Panc1 (cell line): ENCODE results near the gene ZSCAN22. TPM values are rescaled to one million over a fixed set of nuclear protein-coding genes. Genes with fewer than 3 reads are reported as not detected.

ENCODE experiments used
- ATAC-seq: fragments of 200-7000 bp; cut with Tn5 transposase; 2 replicates; pipeline ENCODE4 v1.9.1; 2020; ENCODE audit warnings: mild to moderate bottlenecking, moderate library complexity
- Bru-seq: library from RNA; stranded (reverse); fragments of 400-500 nt; gene quantifications from one replicate; lab custom pipeline; 2021; lab: Mats Ljungman, UMichigan
- BruChase-seq, 2 experiments: library from RNA; stranded (reverse); fragments of 400-500 nt; gene quantifications; one replicate each; lab custom pipeline; 2021; lab: Mats Ljungman, UMichigan
- BruUV-seq: library from RNA; stranded (reverse); fragments of 400-500 nt; replicated peaks from 2 replicates; lab custom pipeline; 2021; lab: Mats Ljungman, UMichigan
- CTCF ChIA-PET: fragments of 300-600 bp; sonication (Branson Sonifier 250); formaldehyde crosslinking; loops from one replicate; lab custom pipeline; 2022; ENCODE audit warnings: antibody characterized with exemption; lab: Charles Lee
- POLR2A ChIA-PET: fragments of 300-600 bp; sonication (Branson Sonifier 250); formaldehyde crosslinking; loops from one replicate; lab custom pipeline; 2022; ENCODE audit warnings: antibody characterized with exemption; lab: Charles Lee
- DNase-seq: peaks from one replicate; pipeline ENCODE4 v3.0.0-alpha.2; 2010; ENCODE audit warnings: low read depth, low spot score
- H3K27ac ChIP-seq: 2 replicates; pipeline ENCODE4 v1.5.1; 2011; ENCODE audit warnings: mild to moderate bottlenecking, low read length, inconsistent platforms
- H3K27me3 ChIP-seq: fragments of 200-500 bp; sonication (Bioruptor generic); 2 replicates; pipeline ENCODE4 v1.6.0; 2014; ENCODE audit warnings: low read length, inconsistent platforms; ENCODE audit not compliant: control insufficient read depth, insufficient read depth
- H3K36me3 ChIP-seq: fragments of 200-500 bp; sonication (Bioruptor generic); 2 replicates; pipeline ENCODE4 v1.5.1; 2014; ENCODE audit warnings: inconsistent platforms, mild to moderate bottlenecking, low read length, moderate library complexity; ENCODE audit not compliant: control insufficient read depth, insufficient read depth
- H3K4me1 ChIP-seq: 2 replicates; pipeline ENCODE4 v1.5.1; 2011; ENCODE audit warnings: inconsistent platforms, mild to moderate bottlenecking, low read length, moderate library complexity; ENCODE audit not compliant: control insufficient read depth, insufficient read depth
- H3K4me3 ChIP-seq, 2 experiments: 2 replicates each; pipeline ENCODE4 v1.5.1; 2011 to 2012; ENCODE audit warnings: low read depth in 2 of 2, low read length in 2 of 2, mild to moderate bottlenecking in 2 of 2, inconsistent platforms in 1 of 2, moderate library complexity in 1 of 2
- H3K9me3 ChIP-seq: fragments of 200-500 bp; sonication (Bioruptor generic); 2 replicates; pipeline ENCODE4 v1.5.1; 2014; ENCODE audit warnings: low read depth, mild to moderate bottlenecking, inconsistent platforms, low read length, moderate library complexity; ENCODE audit not compliant: control insufficient read depth, insufficient read depth
- POLR2AphosphoS5 ChIP-seq: IDR thresholded peaks from 2 replicates; pipeline ENCODE4 v1.6.1; 2012; ENCODE audit warnings: mild to moderate bottlenecking, low read depth, low read length, moderate library complexity
- SIN3A ChIP-seq: IDR thresholded peaks from 2 replicates; pipeline ENCODE4 v1.6.1; 2012; ENCODE audit warnings: low read depth, mild to moderate bottlenecking, low read length, moderate library complexity, borderline replicate concordance; ENCODE audit not compliant: insufficient read depth
- TCF7L2 ChIP-seq: IDR thresholded peaks from 2 replicates; pipeline ENCODE4 v1.6.1; 2011; ENCODE audit warnings: mild to moderate bottlenecking, low read depth, low read length, inconsistent platforms
- in situ Hi-C: cut with HindIII; loops from 2 replicates; pipeline ENCODE4 v1.10.0; 2016; ENCODE audit warnings: low sequenced_read_pairs, low pct_unique_long_range_greater_than_20kb
- intact Hi-C: fragments of 100-400 bp; cut with micrococcal nuclease; formaldehyde crosslinking; loops from one replicate; pipeline ENCODE4 v1.10.0; 2022; ENCODE audit not compliant: unreplicated experiment
- long read RNA-seq: library from polyadenylated mRNA; unstranded; transcript quantifications from one replicate; pipeline ENCODE4 v2.0.0, GENCODE V29; 2021; ENCODE audit not compliant: unreplicated experiment
- polyA plus RNA-seq: library from polyadenylated mRNA; unstranded; fragments of >200 nt; gene quantifications from one replicate; pipeline ENCODE4 v1.2.1, GENCODE V29; 2012; ENCODE audit warnings: missing spikeins; ENCODE audit not compliant: insufficient read length
- total RNA-seq: library from RNA; stranded (reverse); gene quantifications from one replicate; pipeline ENCODE4 v1.2.1, GENCODE V29; 2021; ENCODE audit not compliant: unreplicated experiment
- TF ChIP-seq, protein P1 (sequence below): fragments of 450-650 bp; IDR thresholded peaks from 2 replicates; pipeline ENCODE4 v1.5.1; 2017; ENCODE audit warnings: mild to moderate bottlenecking
- TF ChIP-seq, protein P2 (sequence below), 2 experiments: IDR thresholded peaks; 2 replicates each; pipeline ENCODE4 v1.6.1; 2011 to 2012; ENCODE audit warnings: low read depth in 2 of 2, control low read depth in 1 of 2, low read length in 1 of 2, mild to moderate bottlenecking in 1 of 2, moderate library complexity in 1 of 2; ENCODE audit not compliant: insufficient read depth in 1 of 2

The ZSCAN22 gene
- total RNA-seq (6.6 TPM), Bru-seq, nascent RNA (percentile 65 among the genes with signal in this experiment), BruChase-seq, experiment 1, labeled RNA remaining after a 2-hour chase (percentile 71 among the genes with signal in this experiment), BruChase-seq, experiment 2, labeled RNA remaining after a 6-hour chase (percentile 58 among the genes with signal in this experiment)
- polyA plus RNA-seq, result 3.2 TPM
- long read RNA-seq, full-length matches to known transcripts, result 2 of 10 reads
- long read RNA-seq, partial matches to known transcripts, result 0 of 10 reads
- long read RNA-seq, other reads (novel, unspliced or antisense), result 8 of 10 reads

DNA sequence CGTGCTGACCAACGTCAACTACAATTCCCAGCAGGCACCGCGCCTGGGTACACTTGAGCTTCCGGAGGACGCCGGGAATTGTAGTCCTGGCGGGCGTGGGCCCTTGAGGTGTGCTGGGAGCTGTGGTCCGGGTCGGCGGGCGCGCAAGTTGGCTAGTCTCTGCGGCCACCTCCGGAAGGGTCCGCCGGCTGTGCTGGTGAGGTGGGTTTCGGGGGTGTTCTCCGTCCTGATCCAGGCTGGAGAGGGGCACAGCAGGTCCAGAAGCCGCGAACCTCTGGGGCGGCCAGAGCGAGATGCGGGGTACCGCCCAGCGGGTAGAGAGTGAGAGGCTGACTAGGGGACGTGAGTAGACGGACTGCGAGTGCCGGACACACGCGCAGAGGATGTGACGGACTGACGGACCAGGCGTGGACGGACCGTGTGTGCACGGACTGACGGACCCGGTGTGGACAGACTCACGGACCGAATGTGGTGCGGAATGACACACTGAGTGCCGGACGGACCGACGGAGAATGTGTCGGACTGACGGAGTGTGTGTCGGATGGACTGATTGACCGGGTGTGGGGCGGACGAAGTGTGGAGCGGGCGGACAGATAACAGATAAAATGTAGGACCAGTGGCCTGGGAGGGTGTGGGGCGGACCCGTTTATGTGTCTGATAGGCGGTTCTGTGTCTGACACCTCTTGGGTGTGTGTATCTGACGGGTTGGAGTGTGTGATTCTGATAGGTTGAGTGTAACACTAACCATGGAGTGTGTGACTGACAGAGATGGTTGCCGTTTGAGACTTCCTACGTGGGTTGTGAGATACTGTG, at the start of gene ZSCAN22:
Gene ZSCAN22 (plus strand): TSS at position 81 of the 813 bp plus-strand sequence. CDS start 7,809 bp downstream, outside the sequence.
- Histone ChIP-seq H3K4me1 (peaks cover 23% of the 10 kb centered on the region), H3K27ac (peak within 1 kb of the TSS; percentile 90), H3K27me3 (no peaks in the 10 kb centered on the region), H3K36me3 (no peaks in the 10 kb centered on the region; the same call in 1 of the 2 replicates), H3K4me3 (peak within 1 kb of the TSS; percentile 74 to 89), H3K9me3 (no peaks in the 10 kb centered on the region)
- POLR2A ChIA-PET, result interaction anchor here (0.6 kb wide), 1 partner anchor 1357 kb away, joined by 5 read pairs; no protein-coding TSS in a partner anchor
- peak; percentile 94 for TF ChIP-seq POLR2AphosphoS5
- TF ChIP-seq, protein P1, sequence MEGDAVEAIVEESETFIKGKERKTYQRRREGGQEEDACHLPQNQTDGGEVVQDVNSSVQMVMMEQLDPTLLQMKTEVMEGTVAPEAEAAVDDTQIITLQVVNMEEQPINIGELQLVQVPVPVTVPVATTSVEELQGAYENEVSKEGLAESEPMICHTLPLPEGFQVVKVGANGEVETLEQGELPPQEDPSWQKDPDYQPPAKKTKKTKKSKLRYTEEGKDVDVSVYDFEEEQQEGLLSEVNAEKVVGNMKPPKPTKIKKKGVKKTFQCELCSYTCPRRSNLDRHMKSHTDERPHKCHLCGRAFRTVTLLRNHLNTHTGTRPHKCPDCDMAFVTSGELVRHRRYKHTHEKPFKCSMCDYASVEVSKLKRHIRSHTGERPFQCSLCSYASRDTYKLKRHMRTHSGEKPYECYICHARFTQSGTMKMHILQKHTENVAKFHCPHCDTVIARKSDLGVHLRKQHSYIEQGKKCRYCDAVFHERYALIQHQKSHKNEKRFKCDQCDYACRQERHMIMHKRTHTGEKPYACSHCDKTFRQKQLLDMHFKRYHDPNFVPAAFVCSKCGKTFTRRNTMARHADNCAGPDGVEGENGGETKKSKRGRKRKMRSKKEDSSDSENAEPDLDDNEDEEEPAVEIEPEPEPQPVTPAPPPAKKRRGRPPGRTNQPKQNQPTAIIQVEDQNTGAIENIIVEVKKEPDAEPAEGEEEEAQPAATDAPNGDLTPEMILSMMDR, result no peak
- TF ChIP-seq, protein P2, sequence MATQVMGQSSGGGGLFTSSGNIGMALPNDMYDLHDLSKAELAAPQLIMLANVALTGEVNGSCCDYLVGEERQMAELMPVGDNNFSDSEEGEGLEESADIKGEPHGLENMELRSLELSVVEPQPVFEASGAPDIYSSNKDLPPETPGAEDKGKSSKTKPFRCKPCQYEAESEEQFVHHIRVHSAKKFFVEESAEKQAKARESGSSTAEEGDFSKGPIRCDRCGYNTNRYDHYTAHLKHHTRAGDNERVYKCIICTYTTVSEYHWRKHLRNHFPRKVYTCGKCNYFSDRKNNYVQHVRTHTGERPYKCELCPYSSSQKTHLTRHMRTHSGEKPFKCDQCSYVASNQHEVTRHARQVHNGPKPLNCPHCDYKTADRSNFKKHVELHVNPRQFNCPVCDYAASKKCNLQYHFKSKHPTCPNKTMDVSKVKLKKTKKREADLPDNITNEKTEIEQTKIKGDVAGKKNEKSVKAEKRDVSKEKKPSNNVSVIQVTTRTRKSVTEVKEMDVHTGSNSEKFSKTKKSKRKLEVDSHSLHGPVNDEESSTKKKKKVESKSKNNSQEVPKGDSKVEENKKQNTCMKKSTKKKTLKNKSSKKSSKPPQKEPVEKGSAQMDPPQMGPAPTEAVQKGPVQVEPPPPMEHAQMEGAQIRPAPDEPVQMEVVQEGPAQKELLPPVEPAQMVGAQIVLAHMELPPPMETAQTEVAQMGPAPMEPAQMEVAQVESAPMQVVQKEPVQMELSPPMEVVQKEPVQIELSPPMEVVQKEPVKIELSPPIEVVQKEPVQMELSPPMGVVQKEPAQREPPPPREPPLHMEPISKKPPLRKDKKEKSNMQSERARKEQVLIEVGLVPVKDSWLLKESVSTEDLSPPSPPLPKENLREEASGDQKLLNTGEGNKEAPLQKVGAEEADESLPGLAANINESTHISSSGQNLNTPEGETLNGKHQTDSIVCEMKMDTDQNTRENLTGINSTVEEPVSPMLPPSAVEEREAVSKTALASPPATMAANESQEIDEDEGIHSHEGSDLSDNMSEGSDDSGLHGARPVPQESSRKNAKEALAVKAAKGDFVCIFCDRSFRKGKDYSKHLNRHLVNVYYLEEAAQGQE (IDR thresholded peaks at IDR 0.05; ENCODE audit: insufficient read depth in 1 of 2, low read depth in 2 of 2, low read length in 1 of 2), result peak in 1 of 2 experiments; percentile 79; a peak in 2 of 4 replicates
- TF ChIP-seq SIN3A, result peak; percentile 91; the same call in 1 of the 2 replicates
- peak; percentile 87 for TF ChIP-seq TCF7L2
- TSS peak; percentile 91 for BruUV-seq
- intact Hi-C loops, result loop anchor here (5.0 kb wide), 1 partner anchor 60 kb away; the partner anchor contains the start of gene RPS5
- in situ Hi-C loops, result no loop called here
- CTCF ChIA-PET, result interaction anchor here (0.7 to 1.0 kb wide), 2 partner anchors 156 to 234 kb away, joined by 3 to 6 read pairs; no protein-coding TSS in a partner anchor
- ATAC-seq (peak; percentile 97), DNase-seq (peak; percentile 88)

DNA sequence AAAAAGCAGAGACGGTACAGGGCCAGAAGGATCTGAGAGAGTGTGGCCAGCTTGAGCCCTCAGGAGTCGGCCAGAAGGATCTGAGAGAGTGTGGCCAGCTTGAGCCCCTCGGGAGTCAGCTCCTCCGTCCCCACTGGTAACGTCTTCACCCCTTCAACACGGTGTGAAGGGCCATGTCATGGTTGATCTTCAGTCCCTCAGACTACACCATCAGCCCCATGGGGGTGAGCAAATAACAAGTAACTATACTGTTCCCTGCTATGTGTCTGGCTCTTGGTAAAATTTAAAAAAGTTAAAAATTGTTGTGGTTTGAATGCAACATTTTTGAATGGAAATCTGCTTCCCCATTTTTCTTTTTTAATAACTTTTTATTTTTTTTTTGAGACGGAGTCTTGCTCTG, 49.6 kb upstream of the ZSCAN22 start:
- TF ChIP-seq, protein P2 (IDR thresholded peaks at IDR 0.05; ENCODE audit: insufficient read depth in 1 of 2, low read depth in 2 of 2, low read length in 1 of 2), result no peak
- no peak for TF ChIP-seq POLR2AphosphoS5
- no peaks in the 10 kb centered on the region; the same call in 1 of the 2 replicates for H3K36me3 ChIP-seq
- no peak for DNase-seq
- peaks cover 17% of the 10 kb centered on the region for H3K4me1 ChIP-seq
- ChIA-PET CTCF (interaction anchor here (1.0 kb wide), 1 partner anchor 29 kb away, joined by 3 read pairs; no protein-coding TSS in a partner anchor), POLR2A (no interaction called here)
- peaks cover 23% of the 10 kb centered on the region; the same call in 1 of the 2 replicates for H3K9me3 ChIP-seq
- BruUV-seq, result no TSS peak
- H3K4me3 ChIP-seq, result peak overlapping the region; percentile 75 to 95; a peak in 1 of 4 replicates
- H3K27ac ChIP-seq, result peak overlapping the region; percentile 36; the same call in 1 of the 2 replicates
- no peak for ATAC-seq
- no peaks in the 10 kb centered on the region for H3K27me3 ChIP-seq
- in situ Hi-C loops, result no loop called here
- intact Hi-C loops, result no loop called here
